ENCODE measurements around the gene CDC23. TPM values are rescaled to one million over a fixed set of nuclear protein-coding genes. Genes with fewer than 3 reads are reported as not detected.

The CDC23 gene
- total and polyA plus RNA-seq, 2 of the 4 experiments (the other 2 are of a cell fraction), result 21.1 to 28.0 TPM

DNA sequence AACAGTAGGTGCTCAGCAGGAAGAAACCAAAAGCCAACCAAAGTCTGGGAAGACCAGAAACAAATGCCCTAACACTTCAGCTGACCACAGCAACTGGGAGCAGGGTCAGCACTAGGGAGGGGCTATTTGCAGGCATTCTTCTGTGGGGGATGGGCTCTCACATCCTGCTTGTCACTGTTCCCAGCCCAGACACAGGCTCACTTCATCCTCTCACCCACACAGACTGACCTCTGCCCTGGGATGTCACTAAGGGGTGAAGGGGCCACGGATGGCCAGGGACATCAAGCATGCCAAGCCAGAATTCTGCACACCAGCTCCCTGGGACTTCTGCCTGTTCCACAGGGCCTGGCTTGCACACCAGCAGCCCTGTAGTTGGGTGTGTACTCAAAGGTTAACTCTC lies 32.6 kb upstream of the CDC23 start:
- no peak overlapping the region for H4K8ac ChIP-seq (ENCODE audit: low read depth in 2 of 2, low read length in 2 of 2)
- no peak overlapping the region for H3K23ac ChIP-seq (ENCODE audit: low read depth, low read length)
- no peaks in the 10 kb centered on the region; the same call in 1 of the 2 replicates for H3K4me1 ChIP-seq (ENCODE audit: control insufficient read depth, insufficient read depth, low read length)
- no peak overlapping the region for H4K91ac ChIP-seq (ENCODE audit: insufficient read depth, low read depth, low read length)
- H3K79me1 ChIP-seq (ENCODE audit: low read depth in 1 of 2, low read length in 2 of 2), result no peaks in the 10 kb centered on the region
- no peak overlapping the region for H3K18ac ChIP-seq (ENCODE audit: low read depth, low read length)
- H2BK15ac ChIP-seq (ENCODE audit: low read depth, low read length), result no peak overlapping the region
- BruUV-seq (replicated peaks), result no TSS peak
- no peak overlapping the region for H3K4ac ChIP-seq (ENCODE audit: low read depth, low read length)
- POLR2A ChIA-PET (ENCODE audit: unreplicated experiment), result no interaction called here
- H3K9me3 ChIP-seq (ENCODE audit: control insufficient read depth, insufficient read depth, low read length), result no peaks in the 10 kb centered on the region
- no peak for ATAC-seq (ENCODE audit: low read depth)
- H2AK9ac ChIP-seq (replicated peaks; ENCODE audit: low read depth, low read length, poor library complexity), result no peak overlapping the region
- no peaks in the 10 kb centered on the region for H3K36me3 ChIP-seq (ENCODE audit: control insufficient read depth, insufficient read depth, low read length)
- no peak for DNase-seq
- H2BK20ac ChIP-seq (ENCODE audit: low read depth, low read length), result no peak overlapping the region
- no peak for TF ChIP-seq MXI1 (IDR thresholded peaks at IDR 0.05; ENCODE audit: borderline replicate concordance, low read depth, low read length)
- TF ChIP-seq, protein P1, sequence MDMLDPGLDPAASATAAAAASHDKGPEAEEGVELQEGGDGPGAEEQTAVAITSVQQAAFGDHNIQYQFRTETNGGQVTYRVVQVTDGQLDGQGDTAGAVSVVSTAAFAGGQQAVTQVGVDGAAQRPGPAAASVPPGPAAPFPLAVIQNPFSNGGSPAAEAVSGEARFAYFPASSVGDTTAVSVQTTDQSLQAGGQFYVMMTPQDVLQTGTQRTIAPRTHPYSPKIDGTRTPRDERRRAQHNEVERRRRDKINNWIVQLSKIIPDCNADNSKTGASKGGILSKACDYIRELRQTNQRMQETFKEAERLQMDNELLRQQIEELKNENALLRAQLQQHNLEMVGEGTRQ (IDR thresholded peaks at IDR 0.05; ENCODE audit: low read depth, low read length), result no peak
- in situ Hi-C loops (cut with MboI; ENCODE audit: low sequenced_read_pairs), result no loop called here
- H3K56ac ChIP-seq (ENCODE audit: extremely low read depth, insufficient read depth, low read length), result no peak overlapping the region
- H3K4me3 ChIP-seq (ENCODE audit: insufficient read depth, low read depth, low read length), result no peak overlapping the region
- H3K27me3 ChIP-seq (ENCODE audit: control insufficient read depth, insufficient read depth, low read length), result peaks cover 46% of the 10 kb centered on the region
- no peak overlapping the region for H3K4me2 ChIP-seq (ENCODE audit: low read depth, low read length)
- intact Hi-C loops (cut with micrococcal nuclease), result no loop called here
- no peak overlapping the region for H4K5ac ChIP-seq (ENCODE audit: low read depth, low read length)
- no CpG with 5 or more reads among the region's 1 CpG for WGBS, 2 experiments (ENCODE audit: extremely low coverage in 2 of 2, insufficient read length in 1 of 2)
- no peak overlapping the region for H2BK120ac ChIP-seq (ENCODE audit: low read depth, low read length)
- H3K9ac ChIP-seq (ENCODE audit: low read depth, low read length), result no peak overlapping the region
- H3K27ac ChIP-seq (ENCODE audit: insufficient read depth, low read length), result no peak overlapping the region
- no peak overlapping the region for H2AFZ ChIP-seq (replicated peaks; ENCODE audit: low read length, poor library complexity)
- dilution Hi-C loops (cut with HindIII; ENCODE audit: low sequenced_read_pairs, unreplicated experiment), result no loop called here
- no peak overlapping the region for H2AK5ac ChIP-seq (ENCODE audit: low read depth, low read length)
- H4K20me1 ChIP-seq (ENCODE audit: insufficient read depth, low read length), result no peaks in the 10 kb centered on the region
- CTCF ChIA-PET, result no interaction called here
- no peaks in the 10 kb centered on the region for H3K9me1 ChIP-seq (ENCODE audit: insufficient read depth, low read length)
- H3K14ac ChIP-seq (replicated peaks; ENCODE audit: low read depth, low read length), result no peak overlapping the region
- no peak overlapping the region for H2BK5ac ChIP-seq (ENCODE audit: low read depth, low read length, poor library complexity, severe bottlenecking)
